SK-N-SH treated with all-trans-retinoic acid at 6 μM for 48 hours (cell line): ENCODE data around the gene CCNJL.

ENCODE experiments used
- ATAC-seq: fragments of 200-7000 bp; cut with Tn5 transposase; 3 replicates; pipeline ENCODE4 v1.9.1; 2020; ENCODE audit warnings: mild to moderate bottlenecking, moderate library complexity
- ARNTL ChIP-seq: fragments of 450-650 bp; formaldehyde crosslinking; IDR thresholded peaks from 2 replicates; pipeline ENCODE4 v1.5.0; 2020; ENCODE audit warnings: low read depth, mild to moderate bottlenecking, moderate library complexity, borderline replicate concordance
- BACH2 ChIP-seq: fragments of 250-450 bp; sonication (Bioruptor Pico); IDR thresholded peaks from 2 replicates; pipeline ENCODE4 v1.9.0; 2021; ENCODE audit warnings: mild to moderate bottlenecking, borderline replicate concordance
- CREB5 ChIP-seq: fragments of 250-450 bp; sonication (Bioruptor Pico); IDR thresholded peaks from 2 replicates; pipeline ENCODE4 v1.5.1; 2020; ENCODE audit warnings: low read depth, mild to moderate bottlenecking, moderate library complexity
- CSDC2 ChIP-seq: fragments of 250-450 bp; sonication (Bioruptor Pico); IDR thresholded peaks from 2 replicates; pipeline ENCODE4 v1.5.0; 2020; ENCODE audit warnings: mild to moderate bottlenecking, moderate library complexity
- ISL1 ChIP-seq: fragments of 250-450 bp; sonication (Bioruptor Pico); IDR thresholded peaks from 2 replicates; pipeline ENCODE4 v2.1.2; 2022; ENCODE audit warnings: mild to moderate bottlenecking, moderate library complexity
- OSR1 ChIP-seq: fragments of 250-450 bp; sonication (Bioruptor Pico); IDR thresholded peaks from 2 replicates; pipeline ENCODE4 v1.8.0; 2022; ENCODE audit warnings: moderate library complexity, mild to moderate bottlenecking, inconsistent platforms
- POU6F1 ChIP-seq: fragments of 250-450 bp; sonication (Bioruptor Pico); IDR thresholded peaks from 2 replicates; pipeline ENCODE4 v1.8.0; 2021; ENCODE audit warnings: low read depth, mild to moderate bottlenecking, moderate library complexity, borderline replicate concordance
- PPARA ChIP-seq: fragments of 250-450 bp; sonication (Bioruptor Pico); IDR thresholded peaks from 2 replicates; pipeline ENCODE4 v1.5.0; 2020; ENCODE audit warnings: mild to moderate bottlenecking, borderline replicate concordance
- RARB ChIP-seq: fragments of 250-450 bp; sonication (Bioruptor Pico); IDR thresholded peaks from 2 replicates; pipeline ENCODE4 v1.8.0; 2021; ENCODE audit warnings: mild to moderate bottlenecking, moderate library complexity
- SNAI2 ChIP-seq: fragments of 250-450 bp; sonication (Bioruptor Pico); IDR thresholded peaks from 2 replicates; pipeline ENCODE4 v1.5.0; 2020; ENCODE audit warnings: mild to moderate bottlenecking, moderate library complexity
- TCF4 ChIP-seq: fragments of 250-450 bp; sonication (Bioruptor Pico); IDR thresholded peaks from 2 replicates; pipeline ENCODE4 v1.8.0; 2021; ENCODE audit warnings: mild to moderate bottlenecking, moderate library complexity, borderline replicate concordance
- TOX ChIP-seq: fragments of 250-450 bp; sonication (Bioruptor Pico); IDR thresholded peaks from 2 replicates; pipeline ENCODE4 v1.8.0; 2021; ENCODE audit warnings: mild to moderate bottlenecking, moderate library complexity, borderline replicate concordance
- TSHZ2 ChIP-seq: fragments of 250-450 bp; sonication (Bioruptor Pico); IDR thresholded peaks from 2 replicates; pipeline ENCODE4 v1.5.0; 2020; ENCODE audit warnings: mild to moderate bottlenecking, moderate library complexity
- ZC3H10 ChIP-seq: fragments of 250-450 bp; sonication (Bioruptor Pico); IDR thresholded peaks from 2 replicates; pipeline ENCODE4 v1.5.1; 2021; ENCODE audit warnings: mild to moderate bottlenecking, moderate library complexity
- ZFP3 ChIP-seq: fragments of 250-450 bp; sonication (Bioruptor Pico); IDR thresholded peaks from 2 replicates; pipeline ENCODE4 v1.5.0; 2020; ENCODE audit warnings: mild to moderate bottlenecking, moderate library complexity
- ZFP30 ChIP-seq: fragments of 450-650 bp; formaldehyde crosslinking; IDR thresholded peaks from 2 replicates; pipeline ENCODE4 v1.5.0; 2022; ENCODE audit warnings: mild to moderate bottlenecking, moderate library complexity
- ZNF565 ChIP-seq: fragments of 450-650 bp; formaldehyde crosslinking; conservative IDR thresholded peaks from 2 replicates; pipeline ENCODE4 v1.5.0; 2020; ENCODE audit warnings: low read depth, mild to moderate bottlenecking, moderate library complexity
- ZNF70 ChIP-seq: fragments of 450-650 bp; formaldehyde crosslinking; IDR thresholded peaks from 2 replicates; pipeline ENCODE4 v1.5.0; 2020; ENCODE audit warnings: mild to moderate bottlenecking, moderate library complexity
- ZNF8 ChIP-seq: fragments of 450-650 bp; formaldehyde crosslinking; IDR thresholded peaks from 2 replicates; pipeline ENCODE4 v1.5.0; 2020; ENCODE audit warnings: mild to moderate bottlenecking, moderate library complexity
- TF ChIP-seq, protein P1 (sequence below): fragments of 250-450 bp; sonication (Bioruptor Pico); IDR thresholded peaks from 2 replicates; pipeline ENCODE4 v1.8.0; 2020; ENCODE audit warnings: mild to moderate bottlenecking, moderate library complexity, borderline replicate concordance
- TF ChIP-seq, protein P2 (sequence below): fragments of 250-450 bp; sonication (Bioruptor Pico); IDR thresholded peaks from 2 replicates; pipeline ENCODE4 v1.5.1; 2021; ENCODE audit warnings: mild to moderate bottlenecking, moderate library complexity

Gene CCNJL

GRCh38 chr5:160260006-160260775, 52.2 kb downstream of the CCNJL start:
- ATAC-seq: no peak
- TF ChIP-seq, protein P1, sequence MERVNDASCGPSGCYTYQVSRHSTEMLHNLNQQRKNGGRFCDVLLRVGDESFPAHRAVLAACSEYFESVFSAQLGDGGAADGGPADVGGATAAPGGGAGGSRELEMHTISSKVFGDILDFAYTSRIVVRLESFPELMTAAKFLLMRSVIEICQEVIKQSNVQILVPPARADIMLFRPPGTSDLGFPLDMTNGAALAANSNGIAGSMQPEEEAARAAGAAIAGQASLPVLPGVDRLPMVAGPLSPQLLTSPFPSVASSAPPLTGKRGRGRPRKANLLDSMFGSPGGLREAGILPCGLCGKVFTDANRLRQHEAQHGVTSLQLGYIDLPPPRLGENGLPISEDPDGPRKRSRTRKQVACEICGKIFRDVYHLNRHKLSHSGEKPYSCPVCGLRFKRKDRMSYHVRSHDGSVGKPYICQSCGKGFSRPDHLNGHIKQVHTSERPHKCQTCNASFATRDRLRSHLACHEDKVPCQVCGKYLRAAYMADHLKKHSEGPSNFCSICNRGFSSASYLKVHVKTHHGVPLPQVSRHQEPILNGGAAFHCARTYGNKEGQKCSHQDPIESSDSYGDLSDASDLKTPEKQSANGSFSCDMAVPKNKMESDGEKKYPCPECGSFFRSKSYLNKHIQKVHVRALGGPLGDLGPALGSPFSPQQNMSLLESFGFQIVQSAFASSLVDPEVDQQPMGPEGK (CRISPR knock-in tag): no peak
- no peak for TF ChIP-seq BACH2 (CRISPR knock-in tag)
- TF ChIP-seq CSDC2 (CRISPR knock-in tag): no peak
- TF ChIP-seq RARB (CRISPR knock-in tag): no peak
- no peak for TF ChIP-seq TSHZ2
- TF ChIP-seq PPARA (CRISPR knock-in tag): no peak
- TF ChIP-seq POU6F1 (CRISPR knock-in tag): no peak
- TF ChIP-seq TCF4 (CRISPR knock-in tag): no peak
- TF ChIP-seq SNAI2 (CRISPR knock-in tag): no peak
- TF ChIP-seq, all 23 proteins: peak for 0

DNA sequence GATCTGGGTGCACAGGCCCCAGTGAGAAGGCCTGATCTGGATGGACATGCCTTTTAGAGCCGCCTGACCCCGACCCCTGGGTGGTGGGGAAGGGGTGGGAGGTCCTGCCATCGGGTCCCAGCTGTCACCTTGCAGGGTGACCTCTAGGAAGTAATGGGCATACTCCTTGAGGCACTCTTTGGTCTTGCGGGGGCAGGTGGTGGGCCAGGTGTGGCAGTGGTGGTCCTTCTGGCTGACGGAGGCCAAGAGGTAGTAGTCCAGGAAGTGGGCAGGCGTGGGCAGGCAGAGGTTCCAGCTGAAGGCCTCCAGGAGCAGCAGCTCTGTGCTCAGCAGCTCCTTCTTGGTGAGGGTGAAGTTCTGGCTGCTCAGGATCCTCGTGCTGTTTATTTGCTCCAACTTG, 53.0 kb downstream of the CCNJL start:
- TF ChIP-seq ZFP3: no peak
- TF ChIP-seq ZFP30 (CRISPR knock-in tag): no peak
- no peak for TF ChIP-seq CREB5 (CRISPR knock-in tag)
- TF ChIP-seq POU6F1 (CRISPR knock-in tag): no peak
- TF ChIP-seq ARNTL (CRISPR knock-in tag): no peak
- no peak for TF ChIP-seq RARB (CRISPR knock-in tag)
- TF ChIP-seq ISL1 (CRISPR knock-in tag): no peak
- TF ChIP-seq TSHZ2: no peak
- TF ChIP-seq CSDC2 (CRISPR knock-in tag): no peak
- TF ChIP-seq, protein P1 (CRISPR knock-in tag): no peak
- TF ChIP-seq ZNF8 (CRISPR knock-in tag): no peak
- TF ChIP-seq TCF4 (CRISPR knock-in tag): no peak
- no peak for TF ChIP-seq SNAI2 (CRISPR knock-in tag)
- TF ChIP-seq ZNF565 (CRISPR knock-in tag): no peak
- no peak for TF ChIP-seq TOX
- TF ChIP-seq PPARA (CRISPR knock-in tag): no peak
- TF ChIP-seq, protein P2, sequence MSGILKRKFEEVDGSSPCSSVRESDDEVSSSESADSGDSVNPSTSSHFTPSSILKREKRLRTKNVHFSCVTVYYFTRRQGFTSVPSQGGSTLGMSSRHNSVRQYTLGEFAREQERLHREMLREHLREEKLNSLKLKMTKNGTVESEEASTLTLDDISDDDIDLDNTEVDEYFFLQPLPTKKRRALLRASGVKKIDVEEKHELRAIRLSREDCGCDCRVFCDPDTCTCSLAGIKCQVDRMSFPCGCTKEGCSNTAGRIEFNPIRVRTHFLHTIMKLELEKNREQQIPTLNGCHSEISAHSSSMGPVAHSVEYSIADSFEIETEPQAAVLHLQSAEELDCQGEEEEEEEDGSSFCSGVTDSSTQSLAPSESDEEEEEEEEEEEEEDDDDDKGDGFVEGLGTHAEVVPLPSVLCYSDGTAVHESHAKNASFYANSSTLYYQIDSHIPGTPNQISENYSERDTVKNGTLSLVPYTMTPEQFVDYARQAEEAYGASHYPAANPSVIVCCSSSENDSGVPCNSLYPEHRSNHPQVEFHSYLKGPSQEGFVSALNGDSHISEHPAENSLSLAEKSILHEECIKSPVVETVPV (CRISPR knock-in tag): no peak
- TF ChIP-seq OSR1 (CRISPR knock-in tag): no peak
- no peak for TF ChIP-seq ZC3H10 (CRISPR knock-in tag)
- TF ChIP-seq ZNF70 (CRISPR knock-in tag): no peak
- no peak for ATAC-seq
